Measurements from ENCODE around the gene GGT1. TPM values are rescaled to one million over a fixed set of nuclear protein-coding genes. Genes with fewer than 3 reads are reported as not detected.
A peak's percentile ranks its signal among the peaks of the same experiment; 100 is the strongest.
"Not testable (repeated sequence)": the region's sequence is repeated elsewhere in the genome, so short reads cannot be mapped to it uniquely, and the experiment has no call there.

GGT1 gene
- total and polyA plus RNA-seq, 2 experiments from 2014 or later, result 6.6 to 7.4 TPM

- not testable (repeated sequence) for H3K27ac ChIP-seq (ENCODE audit: low read depth); H3F3A ChIP-seq (replicated peaks; ENCODE audit: low read depth); H3K79me2 ChIP-seq (replicated peaks; ENCODE audit: insufficient read depth); H3K4me3 Mint-ChIP-seq; H2AFZ ChIP-seq; H3K27ac Mint-ChIP-seq; H3K27me3 ChIP-seq (ENCODE audit: insufficient read depth); H3K4me3 ChIP-seq; H3K36me3 Mint-ChIP-seq (ENCODE audit: low read depth); H3K9me3 Mint-ChIP-seq; H3K9me2 ChIP-seq (ENCODE audit: insufficient read depth); H3K27me3 Mint-ChIP-seq (ENCODE audit: insufficient read depth, low read depth, poor library complexity); H3K36me3 ChIP-seq (ENCODE audit: insufficient read depth); H3K4me1 ChIP-seq (ENCODE audit: insufficient read depth); H4K20me1 ChIP-seq (replicated peaks; ENCODE audit: insufficient read depth); ATAC-seq; H3K4me2 ChIP-seq
- H3K4me1 Mint-ChIP-seq, result peaks cover 25% of the 10 kb centered on the region
- peak; percentile 48 for DNase-seq (ENCODE audit: low spot score)
- TF ChIP-seq CTCF (conservative IDR thresholded peaks at IDR 0.05; ENCODE audit: low read depth in 2 of 2), result peak; percentile 42 to 63
Measured at GRCh38 chr22:24629069-24629468, 26.1 kb downstream of the GGT1 start.

DNA sequence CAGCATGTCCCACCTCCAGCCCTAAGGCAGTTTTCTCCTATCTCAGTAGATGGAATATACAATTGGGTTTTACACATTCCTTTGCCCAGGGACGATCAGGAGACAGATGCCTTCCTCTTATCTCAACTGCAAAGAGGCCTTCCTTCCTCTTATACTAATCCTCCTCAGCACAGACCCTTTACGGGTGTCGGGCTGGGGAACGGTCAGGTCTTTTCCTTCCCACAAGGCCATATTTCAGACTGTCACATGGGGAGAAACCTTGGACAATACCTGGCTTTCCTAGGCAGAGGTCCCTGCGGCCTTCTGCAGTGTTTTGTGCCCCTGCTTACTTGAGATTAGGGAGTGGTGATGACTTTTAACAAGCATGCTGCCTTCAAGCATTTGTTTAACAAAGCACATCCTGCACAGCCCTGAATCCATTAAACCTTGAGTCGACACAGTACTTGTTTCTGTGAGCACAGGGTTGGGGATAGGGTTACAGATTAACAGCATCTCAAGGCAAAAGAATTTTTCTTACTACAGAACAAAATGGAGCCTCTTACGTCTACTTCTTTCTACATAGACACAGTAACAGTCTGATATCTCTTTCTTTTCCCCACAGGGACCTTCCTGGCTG, 27.9 kb downstream of the GGT1 start:
- H3K4me3 ChIP-seq; H3K27me3 Mint-ChIP-seq (ENCODE audit: insufficient read depth, low read depth, poor library complexity); H3K4me3 Mint-ChIP-seq; H3K4me2 ChIP-seq; H3K27me3 ChIP-seq (ENCODE audit: insufficient read depth); H3K9me3 Mint-ChIP-seq; H3K79me2 ChIP-seq (replicated peaks; ENCODE audit: insufficient read depth); DNase-seq (ENCODE audit: low spot score); H3K4me1 ChIP-seq (ENCODE audit: insufficient read depth); H3F3A ChIP-seq (replicated peaks; ENCODE audit: low read depth); H4K20me1 ChIP-seq (replicated peaks; ENCODE audit: insufficient read depth); ATAC-seq; H3K36me3 ChIP-seq (ENCODE audit: insufficient read depth); H2AFZ ChIP-seq; H3K36me3 Mint-ChIP-seq (ENCODE audit: low read depth); H3K9me2 ChIP-seq (ENCODE audit: insufficient read depth): not testable (repeated sequence)
- peak overlapping the region; percentile 93; the same call in 1 of the 2 replicates for H3K27ac ChIP-seq (ENCODE audit: low read depth)
- peak overlapping the region; percentile 89 for H3K27ac Mint-ChIP-seq
- peaks cover 30% of the 10 kb centered on the region for H3K4me1 Mint-ChIP-seq

- peaks cover 30% of the 10 kb centered on the region for H3K4me1 Mint-ChIP-seq
- not testable (repeated sequence) for H3K4me3 ChIP-seq; H4K20me1 ChIP-seq (replicated peaks; ENCODE audit: insufficient read depth); H3K4me1 ChIP-seq (ENCODE audit: insufficient read depth); H3K36me3 Mint-ChIP-seq (ENCODE audit: low read depth); H3K79me2 ChIP-seq (replicated peaks; ENCODE audit: insufficient read depth); H2AFZ ChIP-seq; DNase-seq (ENCODE audit: low spot score); H3K27me3 Mint-ChIP-seq (ENCODE audit: insufficient read depth, low read depth, poor library complexity); H3K9me2 ChIP-seq (ENCODE audit: insufficient read depth); H3K4me3 Mint-ChIP-seq; H3K4me2 ChIP-seq; H3K9me3 Mint-ChIP-seq; H3K27me3 ChIP-seq (ENCODE audit: insufficient read depth); H3F3A ChIP-seq (replicated peaks; ENCODE audit: low read depth); H3K36me3 ChIP-seq (ENCODE audit: insufficient read depth)
- peak overlapping the region; percentile 78; the same call in 1 of the 2 replicates for H3K27ac ChIP-seq (ENCODE audit: low read depth)
- H3K27ac Mint-ChIP-seq, result peak overlapping the region; percentile 89; the same call in 1 of the 2 replicates
- ATAC-seq, result peak; percentile 34; the same call in 2 of the 3 replicates
Measured at GRCh38 chr22:24631430-24632122, 28.6 kb downstream of the GGT1 start.

DNA sequence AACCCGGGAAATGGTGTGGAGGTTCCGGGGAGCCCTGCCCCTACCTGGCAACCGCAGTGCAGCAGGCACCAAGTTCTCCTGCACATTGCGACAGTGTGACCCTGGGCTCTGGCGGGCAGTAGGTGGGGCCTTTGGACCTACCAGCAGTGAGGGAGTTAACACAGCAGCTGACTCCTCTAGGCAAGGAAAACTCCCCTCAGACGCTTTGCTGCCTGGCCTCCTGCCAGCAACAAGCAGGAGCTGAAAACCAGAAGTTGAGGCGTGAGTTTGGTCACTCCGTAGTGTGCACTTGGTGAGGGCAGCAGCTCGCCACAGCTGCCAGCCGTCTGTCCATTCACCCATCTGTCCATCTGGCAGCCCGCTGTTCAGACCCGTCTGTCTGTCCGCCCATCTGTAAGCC, 29.6 kb downstream of the GGT1 start:
- H3K27ac Mint-ChIP-seq, result not testable (repeated sequence)

DNA sequence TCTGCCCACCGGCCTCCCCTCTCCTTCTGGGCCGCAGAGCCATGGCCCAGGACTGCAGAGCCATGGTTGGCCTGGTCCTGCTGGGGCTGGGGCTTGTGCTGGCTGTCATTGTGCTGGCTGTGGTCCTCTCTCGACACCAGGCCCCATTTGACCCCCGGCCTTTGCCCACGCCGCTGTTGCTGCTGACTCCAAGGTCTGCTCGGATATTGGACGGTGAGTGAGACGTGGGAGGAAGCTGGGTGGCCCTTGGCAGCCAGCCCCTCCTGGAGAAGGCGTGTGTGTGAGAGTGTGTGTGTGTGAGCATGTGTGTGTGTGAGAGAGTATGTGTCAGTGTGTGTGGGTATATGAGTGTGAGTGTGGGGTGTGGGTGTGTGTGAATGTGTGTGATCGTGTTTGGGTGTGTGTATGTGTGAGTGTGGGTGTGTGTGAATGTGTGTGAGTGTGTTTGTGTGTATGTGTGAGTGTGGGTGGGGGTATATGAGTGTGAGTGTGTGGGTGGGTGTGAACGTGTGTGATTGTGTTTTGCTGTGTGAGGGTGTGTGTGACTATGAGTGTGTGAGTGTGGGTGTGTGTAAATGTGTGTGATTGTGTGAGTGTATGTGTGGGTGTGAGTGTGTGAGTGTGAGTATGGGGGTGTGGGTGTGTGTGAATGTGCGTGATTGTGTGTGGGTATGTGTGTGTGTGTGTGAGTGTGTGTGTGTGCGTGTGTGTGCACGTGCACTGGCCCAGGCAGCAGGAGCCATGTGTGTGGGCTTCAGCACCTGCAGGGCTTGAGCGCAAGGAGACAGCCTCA, 30.4 kb downstream of the GGT1 start:
- H3K36me3 ChIP-seq (ENCODE audit: insufficient read depth); H3K9me2 ChIP-seq (ENCODE audit: insufficient read depth); H3F3A ChIP-seq (replicated peaks; ENCODE audit: low read depth); H3K27me3 Mint-ChIP-seq (ENCODE audit: insufficient read depth, low read depth, poor library complexity); DNase-seq (ENCODE audit: low spot score); H3K4me2 ChIP-seq; H2AFZ ChIP-seq; H4K20me1 ChIP-seq (replicated peaks; ENCODE audit: insufficient read depth); H3K27me3 ChIP-seq (ENCODE audit: insufficient read depth); H3K36me3 Mint-ChIP-seq (ENCODE audit: low read depth); H3K4me3 ChIP-seq; ATAC-seq; H3K79me2 ChIP-seq (replicated peaks; ENCODE audit: insufficient read depth); H3K27ac ChIP-seq (ENCODE audit: low read depth); H3K4me1 ChIP-seq (ENCODE audit: insufficient read depth); H3K4me3 Mint-ChIP-seq; H3K9me3 Mint-ChIP-seq: not testable (repeated sequence)
- peak overlapping the region; percentile 3; the same call in 1 of the 2 replicates for H3K27ac Mint-ChIP-seq
- peaks cover 30% of the 10 kb centered on the region for H3K4me1 Mint-ChIP-seq

More for the DNA sequence above, 29.6 kb downstream of the GGT1 start:
- not testable (repeated sequence) for H2AFZ ChIP-seq; H3K36me3 Mint-ChIP-seq (ENCODE audit: low read depth); H3K4me1 ChIP-seq (ENCODE audit: insufficient read depth); H3K36me3 ChIP-seq (ENCODE audit: insufficient read depth); ATAC-seq; H3K4me3 ChIP-seq; H3K27me3 Mint-ChIP-seq (ENCODE audit: insufficient read depth, low read depth, poor library complexity); H3K4me2 ChIP-seq; H3K9me3 Mint-ChIP-seq; DNase-seq (ENCODE audit: low spot score); H4K20me1 ChIP-seq (replicated peaks; ENCODE audit: insufficient read depth); H3K27me3 ChIP-seq (ENCODE audit: insufficient read depth); H3F3A ChIP-seq (replicated peaks; ENCODE audit: low read depth); H3K9me2 ChIP-seq (ENCODE audit: insufficient read depth); H3K4me3 Mint-ChIP-seq; H3K27ac ChIP-seq (ENCODE audit: low read depth); H3K79me2 ChIP-seq (replicated peaks; ENCODE audit: insufficient read depth)
- peaks cover 30% of the 10 kb centered on the region for H3K4me1 Mint-ChIP-seq
